ENCODE data around the gene ALDH1A3.

DNA sequence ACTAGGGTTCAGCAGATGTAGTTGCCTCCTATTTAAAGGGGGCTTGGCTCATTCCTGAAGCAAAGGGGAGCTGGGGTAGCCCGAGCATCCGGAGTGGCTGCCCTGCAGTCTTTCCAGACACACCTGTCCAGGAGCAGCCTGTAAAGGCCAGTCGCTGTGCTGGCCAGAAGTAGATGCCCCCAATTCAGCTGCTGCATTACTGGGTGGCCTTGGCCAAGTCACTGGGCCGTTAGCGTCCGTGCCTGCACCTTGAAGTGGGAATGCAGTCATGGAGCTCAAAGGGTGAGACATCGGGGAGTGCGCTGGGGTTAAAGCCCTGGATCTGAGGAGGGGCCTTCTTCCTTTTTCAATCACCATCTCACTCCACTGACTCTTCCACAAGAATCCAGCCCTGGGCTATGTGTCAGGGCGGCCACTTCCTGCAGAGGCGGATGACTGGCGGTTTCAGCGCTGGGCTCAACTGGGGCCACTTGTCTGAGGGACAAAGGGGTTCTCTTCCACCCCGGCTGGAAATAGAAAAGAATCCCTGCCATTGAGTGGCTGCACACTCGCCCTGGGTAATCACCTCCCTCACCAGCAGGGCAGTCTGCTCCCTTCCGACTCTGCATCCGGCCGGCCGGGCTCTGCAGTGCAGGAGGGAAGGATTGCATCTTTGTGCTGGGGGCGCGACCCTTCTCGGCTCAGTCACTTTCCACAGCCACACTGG is 11.8 kb downstream of the ALDH1A3 start:
- no peak for TF ChIP-seq POLR2A (IDR thresholded peaks at IDR 0.05)
- TF ChIP-seq, protein P1, sequence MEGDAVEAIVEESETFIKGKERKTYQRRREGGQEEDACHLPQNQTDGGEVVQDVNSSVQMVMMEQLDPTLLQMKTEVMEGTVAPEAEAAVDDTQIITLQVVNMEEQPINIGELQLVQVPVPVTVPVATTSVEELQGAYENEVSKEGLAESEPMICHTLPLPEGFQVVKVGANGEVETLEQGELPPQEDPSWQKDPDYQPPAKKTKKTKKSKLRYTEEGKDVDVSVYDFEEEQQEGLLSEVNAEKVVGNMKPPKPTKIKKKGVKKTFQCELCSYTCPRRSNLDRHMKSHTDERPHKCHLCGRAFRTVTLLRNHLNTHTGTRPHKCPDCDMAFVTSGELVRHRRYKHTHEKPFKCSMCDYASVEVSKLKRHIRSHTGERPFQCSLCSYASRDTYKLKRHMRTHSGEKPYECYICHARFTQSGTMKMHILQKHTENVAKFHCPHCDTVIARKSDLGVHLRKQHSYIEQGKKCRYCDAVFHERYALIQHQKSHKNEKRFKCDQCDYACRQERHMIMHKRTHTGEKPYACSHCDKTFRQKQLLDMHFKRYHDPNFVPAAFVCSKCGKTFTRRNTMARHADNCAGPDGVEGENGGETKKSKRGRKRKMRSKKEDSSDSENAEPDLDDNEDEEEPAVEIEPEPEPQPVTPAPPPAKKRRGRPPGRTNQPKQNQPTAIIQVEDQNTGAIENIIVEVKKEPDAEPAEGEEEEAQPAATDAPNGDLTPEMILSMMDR (IDR thresholded peaks at IDR 0.05): no peak
